DND-41 (cell line): ENCODE measurements around the gene F2R.

ENCODE experiments used
- CTCF ChIP-seq: IDR thresholded peaks from 2 replicates; pipeline ENCODE4 v1.5.1; 2012; ENCODE audit warnings: borderline replicate concordance, low read length, moderate library complexity, mild to moderate bottlenecking; ENCODE audit not compliant: poor library complexity, severe bottlenecking; ENCODE audit errors: extremely low read depth
- EZH2 ChIP-seq: IDR thresholded peaks from 3 replicates; pipeline ENCODE4 v1.6.1; 2012; ENCODE audit warnings: borderline replicate concordance, low read depth, mild to moderate bottlenecking, moderate library complexity, low read length, inconsistent platforms; ENCODE audit not compliant: severe bottlenecking

DNA sequence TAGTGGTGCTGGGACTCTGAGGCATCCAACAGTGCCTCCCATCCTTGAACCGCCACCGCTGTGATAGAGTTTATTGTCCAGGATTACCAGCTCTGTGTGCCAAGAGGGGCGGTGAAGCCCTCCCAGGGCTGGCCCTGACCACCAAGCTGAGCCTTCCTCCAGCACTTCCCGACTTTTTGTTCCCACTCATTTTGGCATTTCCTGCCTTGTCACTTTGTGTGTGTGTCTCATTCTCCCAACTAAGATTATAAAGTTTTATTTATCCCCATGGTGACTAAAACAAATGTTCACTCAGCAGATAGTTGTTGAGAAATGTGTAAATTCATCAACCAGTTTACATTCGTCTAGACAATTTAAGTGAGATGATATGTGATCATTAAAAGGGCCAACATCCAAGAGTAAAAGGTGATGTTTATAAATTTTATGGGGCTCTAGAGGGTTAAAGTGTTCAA is 2.5 kb downstream of the F2R start:
- TF ChIP-seq CTCF (no peak), EZH2 (no peak)
